ENCODE results near the gene SBK2.

The SBK2 gene

GRCh38 chr19:55485439-55486011 lies 51.4 kb downstream of the SBK2 start:
- WGBS (ENCODE audit: insufficient coverage): 35% methylated on average over 13 of the region's 18 CpGs
- peak overlapping the region in 1 of 2 experiments; percentile 74 for H3K27ac ChIP-seq (ENCODE audit: insufficient read depth in 1 of 2, low read depth in 1 of 2, low read length in 2 of 2, poor library complexity in 1 of 2, severe bottlenecking in 2 of 2)
- H3K27me3 ChIP-seq (replicated peaks in 2 of 5; ENCODE audit: control insufficient read depth in 4 of 5, insufficient read depth in 5 of 5, low read length in 4 of 5): peaks cover 0 to 3% (median 0%) of the 10 kb centered on the region in 5 experiments
- ChIA-PET CTCF (interaction anchor here (1.4 to 2.7 kb wide), 4 partner anchors 12 to 19 kb away, joined by 3 to 12 read pairs (median 7); no protein-coding TSS in a partner anchor), POLR2A (no interaction called here)
- peaks cover 0 to 21% (median 8%) of the 10 kb centered on the region in 4 experiments for H3K36me3 ChIP-seq (ENCODE audit: control insufficient read depth in 4 of 4, insufficient read depth in 4 of 4, low read length in 3 of 4)
- DNase-seq: no peak
- H3K9me3 ChIP-seq (ENCODE audit: control extremely low read depth in 1 of 5, control insufficient read depth in 4 of 5, insufficient read depth in 2 of 5, low read depth in 1 of 5, low read length in 4 of 5): no peaks in the 10 kb centered on the region
- peaks cover 0 to 39% (median 30%) of the 10 kb centered on the region in 4 experiments for H3K4me1 ChIP-seq (ENCODE audit: control extremely low read depth in 1 of 4, control insufficient read depth in 4 of 4, insufficient read depth in 4 of 4, low read length in 3 of 4)
- H3K4me3 ChIP-seq (ENCODE audit: control insufficient read depth in 1 of 7, extremely low read depth in 1 of 7, insufficient read depth in 4 of 7, low read depth in 2 of 7, low read length in 6 of 7): peak overlapping the region; percentile 47 to 85 (median 72)

- peaks cover 0 to 39% (median 30%) of the 10 kb centered on the region in 4 experiments for H3K4me1 ChIP-seq (ENCODE audit: control extremely low read depth in 1 of 4, control insufficient read depth in 4 of 4, insufficient read depth in 4 of 4, low read length in 3 of 4)
- POLR2A ChIA-PET: no interaction called here
- H3K27me3 ChIP-seq (replicated peaks in 2 of 5; ENCODE audit: control insufficient read depth in 4 of 5, insufficient read depth in 5 of 5, low read length in 4 of 5): no peaks in the 10 kb centered on the region
- H3K36me3 ChIP-seq (ENCODE audit: control insufficient read depth in 4 of 4, insufficient read depth in 4 of 4, low read length in 3 of 4): peaks cover 0 to 21% (median 8%) of the 10 kb centered on the region in 4 experiments
- H3K9me3 ChIP-seq (ENCODE audit: control extremely low read depth in 1 of 5, control insufficient read depth in 4 of 5, insufficient read depth in 2 of 5, low read depth in 1 of 5, low read length in 4 of 5): no peaks in the 10 kb centered on the region
- DNase-seq: peak; percentile 72 to 81 (median 76)
- peak within 1 kb of the TSS; percentile 47 to 85 (median 72) for H3K4me3 ChIP-seq (ENCODE audit: control insufficient read depth in 1 of 7, extremely low read depth in 1 of 7, insufficient read depth in 4 of 7, low read depth in 2 of 7, low read length in 6 of 7)
- under 1% methylated on average over 57 of the region's 78 CpGs for WGBS (ENCODE audit: insufficient coverage)
- CTCF ChIA-PET: interaction anchor here (1.0 to 2.7 kb wide), 5 partner anchors 11 to 19 kb away, joined by 3 to 12 read pairs (median 6); no protein-coding TSS in a partner anchor
- peak within 1 kb of the TSS in 1 of 2 experiments; percentile 74 for H3K27ac ChIP-seq (ENCODE audit: insufficient read depth in 1 of 2, low read depth in 1 of 2, low read length in 2 of 2, poor library complexity in 1 of 2, severe bottlenecking in 2 of 2)
These were observed 52.1 kb downstream of the SBK2 start, which contains the start of gene NAT14 for GRCh38 chr19:55484593-55485438. TSS of gene NAT14 (plus strand) at chr19:55485188. CDS start at chr19:55485709, 521 bp downstream.

- ChIA-PET POLR2A (no interaction called here), CTCF (interaction anchor here (1.0 to 2.7 kb wide), 4 partner anchors 13 to 17 kb away, joined by 3 to 12 read pairs (median 6); no protein-coding TSS in a partner anchor)
- Histone ChIP-seq H3K4me3 (ENCODE audit: control insufficient read depth in 1 of 7, extremely low read depth in 1 of 7, insufficient read depth in 4 of 7, low read depth in 2 of 7, low read length in 6 of 7) (peak overlapping the region in 6 of 7 experiments; percentile 64 to 85 (median 72)), H3K27ac (ENCODE audit: insufficient read depth in 1 of 2, low read depth in 1 of 2, low read length in 2 of 2, poor library complexity in 1 of 2, severe bottlenecking in 2 of 2) (no peak overlapping the region), H3K4me1 (ENCODE audit: control extremely low read depth in 1 of 4, control insufficient read depth in 4 of 4, insufficient read depth in 4 of 4, low read length in 3 of 4) (peaks cover 0 to 39% (median 30%) of the 10 kb centered on the region in 4 experiments), H3K9me3 (ENCODE audit: control extremely low read depth in 1 of 5, control insufficient read depth in 4 of 5, insufficient read depth in 2 of 5, low read depth in 1 of 5, low read length in 4 of 5) (no peaks in the 10 kb centered on the region), H3K27me3 (replicated peaks in 2 of 5; ENCODE audit: control insufficient read depth in 4 of 5, insufficient read depth in 5 of 5, low read length in 4 of 5) (no peaks in the 10 kb centered on the region), H3K36me3 (ENCODE audit: control insufficient read depth in 4 of 4, insufficient read depth in 4 of 4, low read length in 3 of 4) (peaks cover 0 to 21% (median 9%) of the 10 kb centered on the region in 4 experiments)
- WGBS (ENCODE audit: insufficient coverage): 89% methylated on average over 39 of the region's 46 CpGs
- no peak for DNase-seq
These were observed 53.0 kb downstream of the SBK2 start for GRCh38 chr19:55483706-55484592.

- WGBS (ENCODE audit: insufficient coverage): 94% methylated on average over 45 of the region's 47 CpGs
These were observed 53.8 kb downstream of the SBK2 start for GRCh38 chr19:55482967-55483705.

GRCh38 chr19:55482156-55482961 lies 54.6 kb downstream of the SBK2 start:
- CTCF ChIA-PET: interaction anchor here (0.6 to 2.7 kb wide), 2 partner anchors 15 to 77 kb away, joined by 3 to 12 read pairs; no protein-coding TSS in a partner anchor
- WGBS (ENCODE audit: insufficient coverage): 98% methylated on average over 78 of the region's 83 CpGs

More at GRCh38 chr19:55482967-55483705, 53.8 kb downstream of the SBK2 start:
- Histone ChIP-seq H3K4me3 (ENCODE audit: control insufficient read depth in 1 of 7, extremely low read depth in 1 of 7, insufficient read depth in 4 of 7, low read depth in 2 of 7, low read length in 6 of 7) (no peak overlapping the region), H3K36me3 (ENCODE audit: control insufficient read depth in 4 of 4, insufficient read depth in 4 of 4, low read length in 3 of 4) (peaks cover 0 to 21% (median 9%) of the 10 kb centered on the region in 4 experiments), H3K27me3 (replicated peaks in 2 of 5; ENCODE audit: control insufficient read depth in 4 of 5, insufficient read depth in 5 of 5, low read length in 4 of 5) (no peaks in the 10 kb centered on the region), H3K9me3 (ENCODE audit: control extremely low read depth in 1 of 5, control insufficient read depth in 4 of 5, insufficient read depth in 2 of 5, low read depth in 1 of 5, low read length in 4 of 5) (no peaks in the 10 kb centered on the region), H3K27ac (ENCODE audit: insufficient read depth in 1 of 2, low read depth in 1 of 2, low read length in 2 of 2, poor library complexity in 1 of 2, severe bottlenecking in 2 of 2) (no peak overlapping the region), H3K4me1 (ENCODE audit: control extremely low read depth in 1 of 4, control insufficient read depth in 4 of 4, insufficient read depth in 4 of 4, low read length in 3 of 4) (peaks cover 0 to 36% (median 26%) of the 10 kb centered on the region in 4 experiments)
- POLR2A ChIA-PET: no interaction called here
- CTCF ChIA-PET: interaction anchor here (1.0 to 2.7 kb wide), 2 partner anchors 14 to 16 kb away, joined by 3 to 12 read pairs; no protein-coding TSS in a partner anchor
- no peak for DNase-seq

More at GRCh38 chr19:55482156-55482961, 54.6 kb downstream of the SBK2 start:
- Histone ChIP-seq H3K4me3 (ENCODE audit: control insufficient read depth in 1 of 7, extremely low read depth in 1 of 7, insufficient read depth in 4 of 7, low read depth in 2 of 7, low read length in 6 of 7) (no peak overlapping the region), H3K9me3 (ENCODE audit: control extremely low read depth in 1 of 5, control insufficient read depth in 4 of 5, insufficient read depth in 2 of 5, low read depth in 1 of 5, low read length in 4 of 5) (no peaks in the 10 kb centered on the region), H3K27ac (ENCODE audit: insufficient read depth in 1 of 2, low read depth in 1 of 2, low read length in 2 of 2, poor library complexity in 1 of 2, severe bottlenecking in 2 of 2) (no peak overlapping the region), H3K36me3 (ENCODE audit: control insufficient read depth in 4 of 4, insufficient read depth in 4 of 4, low read length in 3 of 4) (peaks cover 0 to 21% (median 9%) of the 10 kb centered on the region in 4 experiments), H3K27me3 (replicated peaks in 2 of 5; ENCODE audit: control insufficient read depth in 4 of 5, insufficient read depth in 5 of 5, low read length in 4 of 5) (no peaks in the 10 kb centered on the region), H3K4me1 (ENCODE audit: control extremely low read depth in 1 of 4, control insufficient read depth in 4 of 4, insufficient read depth in 4 of 4, low read length in 3 of 4) (peaks cover 2 to 37% (median 26%) of the 10 kb centered on the region in 4 experiments)
- POLR2A ChIA-PET: no interaction called here
- no peak for DNase-seq
